GM12878 (cell line): Measurements from ENCODE around the gene CDKN2AIPNL. TPM values are rescaled to one million over a fixed set of nuclear protein-coding genes. Genes with fewer than 3 reads are reported as not detected.

Experiments used
- ATAC-seq: fragments of 200-7000 bp; cut with Tn5 transposase; 3 replicates; pipeline ENCODE4 v1.9.1; 2020; ENCODE audit warnings: mild to moderate bottlenecking, moderate library complexity
- BruUV-seq: library from RNA; stranded (reverse); fragments of 400-500 nt; replicated peaks from 2 replicates; lab custom pipeline; 2021; lab: Mats Ljungman, UMichigan
- CTCF ChIA-PET: fragments of 300-600 bp; sonication (Branson Sonifier 250); formaldehyde crosslinking; extraction: SDS; loops from one replicate; lab custom pipeline; 2021; ENCODE audit warnings: inconsistent platforms; lab: Yijun Ruan, JAX
- POLR2A ChIA-PET: fragments of 350-600 bp; formaldehyde crosslinking; extraction: SDS; loops from one replicate; lab custom pipeline; 2021; ENCODE audit warnings: inconsistent platforms; lab: Charles Lee
- RAD21 ChIA-PET: fragments of 300-600 bp; sonication (Branson Sonifier 250); formaldehyde crosslinking; loops from one replicate; lab custom pipeline; 2023; ENCODE audit warnings: antibody characterized with exemption; ENCODE audit not compliant: unreplicated experiment; lab: Charles Lee
- SMC1A ChIA-PET: fragments of 300-600 bp; sonication (Branson Sonifier 250); formaldehyde crosslinking; loops from one replicate; lab custom pipeline; 2023; ENCODE audit not compliant: unreplicated experiment, uncharacterized antibody; lab: Charles Lee
- DNase-seq: peaks from one replicate; pipeline ENCODE4 v3.0.0-alpha.2; 2011; ENCODE audit warnings: low read depth, low spot score
- FAIRE-seq: peaks from 3 replicates; lab custom pipeline; 2011; peaks lifted over from hg19 to GRCh38; lab: Jason Lieb, UNC
- H2AFZ ChIP-seq: 2 replicates; pipeline ENCODE4 v1.6.0; 2011; ENCODE audit warnings: low read depth, low read length, control low read depth; ENCODE audit not compliant: control insufficient read depth
- H3K27ac ChIP-seq: 2 replicates; pipeline ENCODE4 v1.5.1; 2011; ENCODE audit warnings: control low read depth; ENCODE audit not compliant: control insufficient read depth, insufficient read depth
- H3K27me3 ChIP-seq, 2 experiments: replicated peaks in 1 of 2; 2 replicates each; pipeline versions ENCODE4 v1.6.0 to v1.6.1; 2011; ENCODE audit warnings: low read length in 1 of 2; ENCODE audit not compliant: control insufficient read depth in 2 of 2, insufficient read depth in 2 of 2
- H3K36me3 ChIP-seq, 2 experiments: 2 replicates each; pipeline ENCODE4 v1.5.1; 2011; ENCODE audit warnings: low read length in 1 of 2; ENCODE audit not compliant: control insufficient read depth in 2 of 2, insufficient read depth in 2 of 2
- H3K4me1 ChIP-seq: 2 replicates; pipeline ENCODE4 v1.6.1; 2011; ENCODE audit warnings: mild to moderate bottlenecking, low read length, moderate library complexity, mixed read lengths; ENCODE audit not compliant: control insufficient read depth, insufficient read depth
- H3K4me2 ChIP-seq: 2 replicates; pipeline ENCODE4 v1.6.0; 2011; ENCODE audit warnings: control low read depth; ENCODE audit not compliant: control insufficient read depth, insufficient read depth
- H3K4me3 ChIP-seq: fragments of 200-600 bp; sonication (generic); 2 replicates; pipeline ENCODE4 v1.5.1; 2016
- H3K79me2 ChIP-seq: 2 replicates; pipeline ENCODE4 v1.6.0; 2011; ENCODE audit warnings: low read length; ENCODE audit not compliant: control insufficient read depth, insufficient read depth
- H3K9ac ChIP-seq: 2 replicates; pipeline ENCODE4 v1.8.0; 2011; ENCODE audit warnings: low read length, control low read depth, mixed read lengths; ENCODE audit not compliant: control insufficient read depth, insufficient read depth
- H3K9me3 ChIP-seq: replicated peaks from 3 replicates; pipeline ENCODE4 v1.5.1; 2011; ENCODE audit warnings: mild to moderate bottlenecking, low read length; ENCODE audit not compliant: control insufficient read depth, insufficient read depth
- H4K20me1 ChIP-seq: 2 replicates; pipeline ENCODE4 v1.6.0; 2011; ENCODE audit not compliant: control insufficient read depth, insufficient read depth
- ASH2L ChIP-seq: fragments of 300-600, 200-600 bp; sonication (generic); IDR thresholded peaks from 2 replicates; pipeline ENCODE4 v1.6.1; 2017; ENCODE audit warnings: low read depth, mild to moderate bottlenecking, borderline replicate concordance
- ATF3 ChIP-seq: IDR thresholded peaks from 2 replicates; pipeline ENCODE4 v1.6.1; 2011; ENCODE audit warnings: low read depth, mild to moderate bottlenecking, low read length, moderate library complexity, borderline replicate concordance; ENCODE audit errors: extremely low read depth
- BCL11A ChIP-seq: IDR thresholded peaks from 2 replicates; pipeline ENCODE4 v1.6.1; 2011; ENCODE audit warnings: low read depth, low read length
- BRCA1 ChIP-seq: IDR thresholded peaks from 2 replicates; pipeline ENCODE4 v1.6.1; 2011; ENCODE audit warnings: low read depth, low read length, improper control_type of control experiment
- CEBPZ ChIP-seq: fragments of 150-350 bp; IDR thresholded peaks from 2 replicates; pipeline ENCODE4 v1.6.1; 2016; ENCODE audit warnings: low read depth, low read length
- EED ChIP-seq: sonication (generic); IDR thresholded peaks from 2 replicates; pipeline ENCODE4 v1.6.1; 2016; ENCODE audit warnings: antibody characterized with exemption, low read depth
- EP300 ChIP-seq, 2 experiments: fragments of 150-350 bp in 1 of 2; IDR thresholded peaks; 2 replicates each; pipeline ENCODE4 v1.6.1; 2011 to 2012; ENCODE audit warnings: low read depth in 2 of 2, low read length in 2 of 2, borderline replicate concordance in 1 of 2, improper control_type of control experiment in 1 of 2, inconsistent platforms in 1 of 2; ENCODE audit not compliant: control insufficient read depth in 1 of 2
- HDAC6 ChIP-seq: fragments of 200-600 bp; sonication (generic); IDR thresholded peaks from one replicate; pipeline ENCODE4 v1.8.0; 2017; ENCODE audit warnings: antibody characterized with exemption; ENCODE audit not compliant: unreplicated experiment
- HDGF ChIP-seq: fragments of 450-650 bp; IDR thresholded peaks from 2 replicates; pipeline ENCODE4 v1.6.1; 2016; ENCODE audit warnings: antibody characterized with exemption
- KAT2A ChIP-seq: conservative IDR thresholded peaks from 2 replicates; pipeline ENCODE4 v1.6.1; 2011; ENCODE audit warnings: low read depth, low read length; ENCODE audit not compliant: control insufficient read depth
- POU2F2 ChIP-seq: IDR thresholded peaks from 3 replicates; pipeline ENCODE4 v1.6.1; 2011; ENCODE audit warnings: low read depth, mild to moderate bottlenecking, low read length, borderline replicate concordance
- RFX5 ChIP-seq: IDR thresholded peaks from 2 replicates; pipeline ENCODE4 v1.6.1; 2011; ENCODE audit warnings: low read depth, low read length, improper control_type of control experiment
- SREBF1 ChIP-seq: IDR thresholded peaks from 2 replicates; pipeline ENCODE4 v1.6.1; 2012; ENCODE audit warnings: mild to moderate bottlenecking, low read length
- STAT1 ChIP-seq: fragments of 450-650 bp; conservative IDR thresholded peaks from 2 replicates; pipeline ENCODE4 v1.6.1; 2014; ENCODE audit warnings: antibody characterized with exemption, mild to moderate bottlenecking
- ZBTB40 ChIP-seq: fragments of 450-650 bp; IDR thresholded peaks from 2 replicates; pipeline ENCODE4 v1.6.1; 2016; ENCODE audit warnings: mild to moderate bottlenecking, moderate library complexity, borderline replicate concordance
- WGBS: methylation state at CpG from one replicate; pipeline ENCODE4 v1.1.6; 2016; ENCODE audit warnings: low lambda C conversion rate; ENCODE audit not compliant: insufficient replicate concordance, insufficient coverage; ENCODE audit errors: missing lambda C conversion rate; 5-methylcytosine and 5-hydroxymethylcytosine counted together
- in situ Hi-C: fragments of 300-500 bp; cut with MboI; formaldehyde crosslinking; loops from 9 replicates; pipeline ENCODE4 v1.14.3; 2018; ENCODE audit warnings: mixed read lengths
- intact Hi-C: fragments of 100-400 bp; cut with micrococcal nuclease; formaldehyde crosslinking; loops from one replicate; pipeline ENCODE4 v1.14.2; 2022; ENCODE audit not compliant: unreplicated experiment
- polyA plus RNA-seq, 11 experiments: library from polyadenylated mRNA; depleted of rRNA in 4 of 11; unstranded in 6 of 11; stranded (reverse) in 5 of 11; fragments of >200 nt; fragmentation: Nextera tagmentation in 4 of 11; fragmentation: Illumina TruSeq in 1 of 11; extraction: Ambion mirVana in 4 of 11; extraction: Trizol in 1 of 11; gene quantifications; 1 replicate in 1 of 11; 2 replicates in 10 of 11; pipeline versions ENCODE4 v1.2.1 to v1.2.3, GENCODE V29; 2011 to 2016; ENCODE audit warnings: inconsistent platforms in 2 of 11, missing spikeins in 2 of 11, low read depth in 1 of 11
- total RNA-seq, 4 experiments: library from RNA; depleted of rRNA in 3 of 4; stranded (reverse); fragments of >200 nt in 3 of 4; fragmentation: Illumina TruSeq in 1 of 4; extraction: Trizol in 1 of 4; gene quantifications; 2 replicates each; pipeline versions ENCODE4 v1.2.1 to v1.2.3, GENCODE V29; 2013 to 2021

The CDKN2AIPNL gene
- total and polyA plus RNA-seq, 10 of the 15 experiments (the other 5 are each of a cell fraction or from before 2014, with no cell fraction given) = 23.5 to 72.0 (median 36.6) TPM

GRCh38 chr5:134355681-134356080, 56.0 kb downstream of the CDKN2AIPNL start:
- POLR2A ChIA-PET = no interaction called here
- Histone ChIP-seq H2AFZ (no peak overlapping the region), H3K4me3 (no peak overlapping the region), H3K27me3 (no peaks in the 10 kb centered on the region)
- no peak for DNase-seq
- BruUV-seq = no TSS peak
- in situ Hi-C loops = no loop called here
- TF ChIP-seq STAT1 = no peak
- TF ChIP-seq EP300 (IDR thresholded peaks at IDR 0.05; ENCODE audit: borderline replicate concordance in 1 of 2, control insufficient read depth in 1 of 2, low read depth in 2 of 2, low read length in 2 of 2) = no peak
- no peak for TF ChIP-seq EED
- TF ChIP-seq HDAC6 = no peak
- TF ChIP-seq RFX5 = no peak
- TF ChIP-seq BCL11A = no peak
- no peak for TF ChIP-seq POU2F2
- no peak for TF ChIP-seq CEBPZ
- TF ChIP-seq ASH2L = no peak
- TF ChIP-seq ATF3 = no peak
- no peak for TF ChIP-seq SREBF1
- TF ChIP-seq BRCA1 = no peak
- no peak for TF ChIP-seq ZBTB40
- no peak for TF ChIP-seq HDGF
- no peak for TF ChIP-seq KAT2A
- TF ChIP-seq, all 136 proteins: peak for 0
- no peaks in the 10 kb centered on the region for H3K9me3 ChIP-seq
- ChIA-PET CTCF (interaction anchor here (1.1 kb wide), 1 partner anchor 52 kb away, joined by 3 read pairs; no protein-coding TSS in a partner anchor), SMC1A (interaction anchor here (0.6 kb wide), 1 partner anchor 43 kb away, joined by 3 read pairs; no protein-coding TSS in a partner anchor), RAD21 (no interaction called here)
- H3K9ac ChIP-seq = no peak overlapping the region
- H3K4me2 ChIP-seq = no peak overlapping the region
- FAIRE-seq (no peak), ATAC-seq (no peak)
- no peak overlapping the region for H3K27ac ChIP-seq
- H3K79me2 ChIP-seq = no peaks in the 10 kb centered on the region
- no peaks in the 10 kb centered on the region for H3K4me1 ChIP-seq
- WGBS = 95% methylated on average over 5 of the region's 5 CpGs
- H4K20me1 ChIP-seq = no peaks in the 10 kb centered on the region
- no peaks in the 10 kb centered on the region for H3K36me3 ChIP-seq
- intact Hi-C loops = no loop called here
